Measurements from ENCODE around the gene CALD1.

DNA sequence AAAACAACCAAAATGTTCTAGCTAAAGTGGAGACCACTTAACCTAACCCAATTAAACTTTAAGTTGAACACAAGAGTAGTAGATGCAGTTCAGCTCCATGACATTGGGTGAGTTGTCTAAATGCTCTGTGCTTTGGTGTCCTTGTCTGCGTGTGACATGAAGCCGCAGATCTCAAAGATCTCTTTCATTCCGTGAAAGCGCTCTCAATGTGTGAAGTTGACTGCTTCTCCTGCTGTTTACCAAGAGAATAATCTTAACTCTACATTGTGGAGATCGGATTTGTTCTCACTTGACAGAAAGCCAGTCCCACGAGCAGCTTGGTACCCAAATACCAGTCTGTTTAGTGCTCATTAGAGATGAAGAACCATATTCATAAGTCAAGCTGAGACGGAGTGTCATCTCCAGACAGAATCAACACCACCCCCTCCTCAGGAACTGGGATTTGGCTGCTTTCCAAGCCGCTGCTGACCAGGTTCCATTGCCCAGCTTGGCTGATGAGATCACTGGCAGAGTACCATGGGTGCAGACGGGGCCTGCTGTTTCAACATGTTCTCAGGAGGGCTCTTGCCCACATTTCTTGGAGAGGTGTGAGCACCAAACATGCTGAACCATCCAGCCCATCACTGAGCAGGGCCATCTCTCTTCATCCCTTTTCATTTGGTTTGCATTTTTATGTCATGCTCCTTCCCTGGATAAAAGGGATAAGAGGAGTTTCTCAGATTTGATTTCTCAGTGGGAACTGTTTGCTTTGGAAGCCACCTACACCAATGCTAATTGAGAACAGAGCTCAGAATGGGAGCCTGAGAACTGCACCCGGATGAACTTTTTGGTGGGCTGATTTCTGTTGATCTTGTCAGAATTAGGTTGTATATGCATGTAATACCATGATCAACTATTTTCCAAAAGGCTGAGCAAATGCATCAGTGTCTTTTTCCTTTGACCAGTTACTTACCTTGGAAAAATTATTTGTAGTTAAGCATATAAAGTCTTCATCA lies 111.1 kb downstream of the CALD1 start:
- TF ChIP-seq, protein P1, sequence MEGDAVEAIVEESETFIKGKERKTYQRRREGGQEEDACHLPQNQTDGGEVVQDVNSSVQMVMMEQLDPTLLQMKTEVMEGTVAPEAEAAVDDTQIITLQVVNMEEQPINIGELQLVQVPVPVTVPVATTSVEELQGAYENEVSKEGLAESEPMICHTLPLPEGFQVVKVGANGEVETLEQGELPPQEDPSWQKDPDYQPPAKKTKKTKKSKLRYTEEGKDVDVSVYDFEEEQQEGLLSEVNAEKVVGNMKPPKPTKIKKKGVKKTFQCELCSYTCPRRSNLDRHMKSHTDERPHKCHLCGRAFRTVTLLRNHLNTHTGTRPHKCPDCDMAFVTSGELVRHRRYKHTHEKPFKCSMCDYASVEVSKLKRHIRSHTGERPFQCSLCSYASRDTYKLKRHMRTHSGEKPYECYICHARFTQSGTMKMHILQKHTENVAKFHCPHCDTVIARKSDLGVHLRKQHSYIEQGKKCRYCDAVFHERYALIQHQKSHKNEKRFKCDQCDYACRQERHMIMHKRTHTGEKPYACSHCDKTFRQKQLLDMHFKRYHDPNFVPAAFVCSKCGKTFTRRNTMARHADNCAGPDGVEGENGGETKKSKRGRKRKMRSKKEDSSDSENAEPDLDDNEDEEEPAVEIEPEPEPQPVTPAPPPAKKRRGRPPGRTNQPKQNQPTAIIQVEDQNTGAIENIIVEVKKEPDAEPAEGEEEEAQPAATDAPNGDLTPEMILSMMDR (IDR thresholded peaks at IDR 0.05 in 8 of 11, conservative IDR thresholded peaks at IDR 0.05 in 3 of 11), result no peak
- TF ChIP-seq POLR2A (IDR thresholded peaks at IDR 0.05), result no peak

Measured in spleen (tissue), 7 donors.